ENCODE results near the gene RPTOR. TPM values are rescaled to one million over a fixed set of nuclear protein-coding genes. Genes with fewer than 3 reads are reported as not detected.
"Not testable (repeated sequence)": the region's sequence is repeated elsewhere in the genome, so short reads cannot be mapped to it uniquely, and the experiment has no call there.

RPTOR gene
- 26.3 and 27.9 TPM in 2 replicates for total RNA-seq (2014; rRNA removed; shearing (Covaris generic))

DNA sequence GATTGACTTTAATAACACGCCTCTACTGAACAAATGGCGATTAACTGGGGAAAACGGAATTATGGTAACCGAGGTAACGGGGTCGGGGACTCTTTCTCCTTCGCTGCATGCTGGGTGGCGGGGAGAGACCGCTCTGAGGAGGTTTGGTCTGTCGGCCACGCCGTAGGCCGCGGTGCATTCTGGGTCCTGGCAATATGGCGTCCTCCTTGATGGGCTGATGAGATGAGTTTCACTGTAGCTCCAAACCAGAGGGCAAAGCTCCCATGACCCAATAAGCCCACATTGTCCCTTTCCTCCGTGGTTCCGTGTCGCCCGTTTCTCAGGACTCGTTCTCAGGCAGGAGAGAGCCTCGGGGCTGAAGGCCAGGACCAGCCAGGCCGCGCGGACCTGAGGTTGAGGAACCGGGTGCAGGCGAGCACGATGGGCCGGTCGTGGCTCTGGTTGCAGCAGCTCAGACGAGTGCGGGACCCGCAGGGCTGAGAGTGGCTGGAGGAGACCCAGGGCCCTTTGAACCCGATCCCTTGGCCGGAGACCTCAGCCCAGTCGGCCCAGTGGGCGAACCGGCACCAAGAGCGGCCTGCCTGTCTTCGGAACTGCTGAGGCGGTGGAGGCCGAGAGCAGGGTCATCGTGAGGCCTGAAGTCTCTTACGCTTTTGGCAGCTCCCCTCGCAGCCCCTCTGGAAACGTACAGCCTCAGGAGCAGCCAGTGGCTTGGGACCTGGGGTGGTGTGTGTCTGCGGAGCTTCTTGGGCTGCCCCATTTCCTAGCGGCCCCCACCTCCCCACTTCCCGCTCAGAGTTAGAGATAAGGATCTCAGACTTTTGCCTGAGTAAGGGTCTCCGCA, at the start of gene RPTOR:
Gene RPTOR, plus strand, starts transcription at position 184 of the 844 bp plus-strand sequence. CDS start 792 bp downstream, outside the sequence.
- peak; percentile 85 for DNase-seq (ENCODE audit: low spot score)

DNA sequence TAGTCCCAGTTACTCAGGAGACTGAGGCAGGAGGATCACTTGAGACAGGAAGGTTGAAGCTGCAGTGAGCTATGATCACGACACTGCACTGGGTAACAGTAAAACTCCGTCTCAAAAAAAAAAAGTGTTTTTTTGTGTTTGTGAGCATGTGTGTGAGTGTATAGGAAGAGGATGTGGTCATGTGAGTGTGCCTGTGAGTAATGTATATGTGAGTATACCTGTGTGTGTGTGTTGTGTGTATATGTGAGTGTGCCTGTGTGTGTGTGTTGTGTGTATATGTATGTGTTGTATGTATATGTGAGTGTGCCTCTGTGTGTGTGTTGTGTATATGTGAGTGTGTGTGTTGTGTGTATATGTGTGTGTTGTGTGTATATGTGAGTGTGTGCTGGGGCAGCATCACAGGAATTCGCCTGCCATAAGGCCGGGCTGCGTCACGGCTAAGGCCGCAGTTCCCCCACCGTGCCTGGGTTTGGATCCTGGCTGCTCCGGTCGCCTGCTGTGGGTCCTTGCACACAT, 46.9 kb upstream of the RPTOR start:
- DNase-seq (ENCODE audit: low spot score), result no peak

DNA sequence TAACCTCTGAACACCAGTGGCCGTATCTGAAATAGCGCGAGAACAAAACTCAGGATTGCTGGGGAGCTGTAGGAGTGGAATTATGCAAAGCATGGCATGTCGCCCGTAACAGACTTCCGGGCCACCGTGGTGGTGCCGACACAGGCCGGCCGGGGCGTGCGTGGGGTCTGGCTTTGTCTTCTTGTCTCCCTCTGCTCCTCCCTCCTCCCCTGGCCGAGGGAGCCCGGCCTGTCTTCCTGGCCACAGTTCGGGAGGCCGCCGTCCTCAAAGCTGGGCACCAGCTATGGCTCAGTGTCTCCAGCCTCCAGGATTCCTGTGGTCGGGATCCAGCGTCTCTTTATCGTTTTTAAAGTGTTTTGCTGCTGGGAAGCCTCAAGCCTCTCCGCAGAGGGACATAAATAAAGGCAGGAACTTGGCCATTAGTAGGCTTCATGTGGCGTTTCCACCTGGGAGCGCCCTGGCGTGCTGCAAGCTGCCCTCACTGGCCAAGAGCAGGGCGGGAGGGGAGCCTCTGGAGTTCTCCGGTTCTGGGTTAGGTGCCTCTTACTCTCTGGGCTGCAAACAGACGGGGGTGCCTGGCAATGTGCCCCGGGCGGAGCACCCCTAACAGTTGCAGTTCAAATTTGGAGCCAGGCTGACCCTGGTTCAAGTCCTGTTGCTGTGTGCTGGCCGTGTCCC, 46.3 kb upstream of the RPTOR start:
- DNase-seq (ENCODE audit: low spot score), result no peak

DNA sequence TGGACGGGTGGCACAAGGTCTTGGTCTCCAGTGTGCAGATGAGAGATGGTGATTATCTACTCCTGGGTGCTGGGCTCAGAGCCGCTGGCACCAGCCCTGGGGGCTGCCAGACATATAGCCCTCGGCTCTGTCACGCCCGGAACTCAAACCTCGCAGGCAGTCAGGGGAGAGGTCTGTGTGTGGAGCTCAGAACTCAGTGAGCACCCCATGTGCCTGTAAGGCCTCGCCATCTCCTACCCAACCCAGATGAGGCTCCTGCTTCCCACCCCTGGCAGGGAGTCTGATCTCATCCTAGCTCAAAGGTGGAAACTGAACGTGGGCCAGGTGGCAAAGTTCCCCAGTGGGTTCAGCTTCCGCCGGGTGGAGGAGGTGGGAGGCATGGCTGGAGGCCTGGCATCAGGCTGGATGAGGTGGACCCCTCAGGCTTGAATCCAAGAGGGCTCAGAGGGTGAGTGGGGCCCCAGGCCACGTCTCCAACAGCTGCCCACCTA, 45.7 kb upstream of the RPTOR start:
- no peak for DNase-seq (ENCODE audit: low spot score)

GRCh38 chr17:80499560-80499959, 45.1 kb upstream of the RPTOR start:
- DNase-seq (ENCODE audit: low spot score), result no peak

DNA sequence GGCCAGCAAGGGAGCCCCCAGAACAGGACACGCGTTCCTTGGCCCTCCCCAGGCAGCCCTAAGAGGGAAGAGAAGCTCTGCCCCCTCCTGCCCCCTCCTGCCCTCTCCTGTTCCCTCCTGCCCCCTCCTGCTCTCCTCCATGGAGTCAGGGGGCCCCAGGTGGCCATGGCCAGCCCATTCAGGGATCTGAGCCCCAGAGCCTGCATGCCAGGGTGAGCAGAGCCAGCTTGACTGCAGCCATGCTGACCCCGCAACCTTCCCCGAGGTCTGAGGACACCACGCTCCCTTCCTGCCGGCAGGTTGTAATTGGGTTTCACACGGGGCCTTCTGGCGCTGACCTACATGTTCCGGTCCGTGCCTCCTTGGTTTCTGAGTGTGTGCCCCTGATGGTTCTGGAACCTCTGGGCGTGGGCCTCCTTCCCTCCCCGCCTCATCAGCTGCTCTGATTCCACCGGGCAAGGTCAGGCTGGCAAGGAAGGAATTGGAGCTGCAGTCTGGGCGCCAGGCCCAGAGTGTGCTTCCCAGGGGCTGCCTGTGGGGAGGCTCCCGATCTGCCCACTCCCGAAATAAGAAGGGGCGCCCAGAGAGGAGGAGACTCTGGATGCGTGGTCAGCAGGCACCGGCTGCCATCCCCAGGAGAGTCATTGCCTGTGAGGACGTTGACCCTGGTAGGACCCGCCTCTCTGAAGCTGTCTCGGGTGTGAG, 44.5 kb upstream of the RPTOR start:
- no peak for DNase-seq (ENCODE audit: low spot score)

GRCh38 chr17:80501741-80502577, 42.7 kb upstream of the RPTOR start:
- DNase-seq (ENCODE audit: low spot score), result no peak

GRCh38 chr17:80502578-80502877, 42.1 kb upstream of the RPTOR start:
- no peak for DNase-seq (ENCODE audit: low spot score)

GRCh38 chr17:80503031-80503430, 41.6 kb upstream of the RPTOR start:
- DNase-seq (ENCODE audit: low spot score), result no peak

- DNase-seq (ENCODE audit: low spot score), result no peak
Measured at GRCh38 chr17:80503921-80504320, 40.7 kb upstream of the RPTOR start.

DNA sequence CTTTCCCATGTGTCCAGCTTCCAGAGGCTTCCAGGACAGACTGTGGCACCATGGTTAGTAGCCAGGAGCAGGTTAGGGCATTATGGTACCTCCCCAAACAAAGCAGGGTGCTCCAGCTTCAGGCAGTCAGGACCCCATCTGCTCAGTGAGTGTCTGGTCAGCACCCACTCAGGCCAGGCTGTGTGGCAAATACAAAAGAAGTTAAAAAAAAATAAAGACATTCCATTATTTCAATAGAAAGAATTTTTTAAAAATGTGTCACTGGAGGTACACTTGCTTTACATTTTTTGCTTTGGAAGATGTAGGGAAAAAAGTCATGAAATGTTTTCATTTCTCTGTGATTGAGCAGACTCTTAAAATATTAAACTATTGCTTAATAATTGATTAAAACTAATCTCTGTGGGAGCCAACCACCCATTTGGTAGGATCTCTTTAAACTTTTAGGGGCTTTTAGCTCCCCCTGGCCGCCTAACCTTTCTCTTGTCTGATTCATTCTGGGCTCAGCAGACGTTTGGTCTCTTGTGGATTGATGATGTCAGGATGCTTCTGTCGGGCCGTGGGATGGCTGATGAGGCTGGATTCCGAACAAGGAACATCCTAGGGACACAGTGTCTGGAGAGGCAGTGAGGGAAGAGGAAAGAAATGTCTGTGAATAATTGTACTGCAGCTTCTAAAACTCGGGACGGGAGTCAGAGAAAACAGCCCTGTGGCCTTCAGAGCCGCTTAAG, 39.8 kb upstream of the RPTOR start:
- DNase-seq (ENCODE audit: low spot score), result no peak

DNA sequence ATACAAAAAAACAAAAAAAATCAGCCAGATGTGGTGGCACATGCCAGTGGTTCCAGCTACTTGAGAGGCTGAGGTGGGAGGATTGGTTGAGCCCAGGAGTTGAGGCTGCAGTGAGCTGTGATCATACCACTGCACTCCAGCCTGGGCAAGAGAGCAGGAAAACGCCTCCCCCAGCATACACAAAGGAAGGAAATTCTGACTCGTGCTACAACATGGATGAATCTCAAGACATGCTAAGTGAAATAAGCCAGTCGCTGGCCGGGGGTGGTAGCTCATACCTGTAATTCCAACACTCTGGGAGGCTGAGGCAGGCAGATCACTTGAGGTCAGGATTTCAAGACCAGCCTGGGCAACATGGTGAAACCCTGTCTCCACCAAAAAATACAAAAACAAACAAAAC, 37.5 kb upstream of the RPTOR start:
- not testable (repeated sequence) for DNase-seq (ENCODE audit: low spot score)

DNA sequence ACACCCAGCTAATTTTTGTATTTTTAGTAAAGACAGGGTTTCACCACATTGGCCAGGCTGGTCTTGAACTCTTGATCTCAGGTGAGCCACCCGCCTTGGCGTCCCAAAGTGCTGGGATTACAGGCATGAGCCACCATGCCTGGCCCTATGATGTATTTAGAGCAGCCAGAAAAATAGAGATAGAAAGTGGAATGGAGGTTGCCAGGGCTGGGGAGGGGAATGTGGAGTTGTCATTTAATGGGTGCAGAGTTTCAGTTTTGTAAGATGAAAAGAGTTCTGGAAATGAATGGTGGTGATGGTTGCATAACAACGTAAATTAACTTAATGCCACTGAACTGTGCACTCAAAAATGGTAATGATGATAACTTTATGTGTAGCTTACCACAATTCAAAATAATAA, 36.7 kb upstream of the RPTOR start:
- no peak for DNase-seq (ENCODE audit: low spot score)

DNA sequence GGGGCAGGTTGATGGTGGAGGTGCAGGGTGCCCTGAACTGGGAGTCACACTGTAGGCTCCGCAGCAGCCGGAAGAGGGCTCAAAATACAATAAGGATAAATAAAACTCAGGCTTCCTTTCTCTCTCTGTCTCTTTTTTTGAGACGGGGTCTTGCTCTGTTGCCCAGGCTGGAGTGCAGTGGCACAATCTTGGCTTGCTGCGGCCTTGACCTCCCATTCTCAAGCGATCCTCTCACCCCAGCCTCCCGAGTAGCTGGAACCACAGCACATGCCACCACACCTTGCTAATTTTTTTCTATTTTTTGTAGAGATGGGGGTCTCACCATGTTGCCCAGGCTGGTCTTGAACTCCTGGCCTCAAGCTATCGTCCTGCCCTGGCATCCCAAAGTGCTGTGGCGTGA, 35.3 kb upstream of the RPTOR start:
- no peak for DNase-seq (ENCODE audit: low spot score)

DNA sequence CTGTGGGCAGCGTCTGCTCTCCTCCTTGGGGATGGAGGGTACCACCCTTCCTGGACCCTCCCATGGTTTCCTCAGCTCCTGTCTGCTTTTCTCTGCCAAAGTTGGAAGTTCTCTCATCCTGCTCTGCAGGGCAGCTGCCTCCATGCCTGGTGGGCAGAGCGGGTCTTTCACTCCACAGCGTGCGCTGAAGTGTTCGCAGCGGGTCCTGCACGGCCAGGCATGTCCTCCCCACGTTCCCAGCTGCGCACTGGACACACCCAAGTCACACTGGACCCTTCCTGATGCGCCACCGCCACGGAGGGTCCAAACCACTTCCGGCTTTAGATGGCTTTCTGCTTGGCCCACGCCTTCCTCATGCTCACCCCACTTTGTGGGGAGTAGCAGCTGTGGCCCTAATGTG, 34.5 kb upstream of the RPTOR start:
- no peak for DNase-seq (ENCODE audit: low spot score)

DNA sequence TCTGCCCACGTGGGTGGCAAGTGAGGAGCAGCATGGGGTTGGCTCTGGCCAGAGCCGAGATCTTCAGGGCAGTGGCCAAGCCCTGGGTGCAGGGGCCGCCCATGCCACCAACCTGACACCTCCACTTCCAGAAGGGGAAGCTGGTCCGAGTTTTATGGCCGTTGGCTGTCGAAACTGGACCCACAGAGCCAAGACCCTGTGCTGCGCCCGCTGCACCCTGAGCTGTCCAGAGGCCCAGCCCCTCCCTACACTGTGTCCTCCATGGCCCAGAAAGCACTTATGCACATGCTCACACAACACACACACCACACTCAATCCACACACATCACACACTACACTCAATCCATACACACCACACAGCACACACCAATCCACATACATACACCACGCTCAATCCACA, 33.9 kb upstream of the RPTOR start:
- no peak for DNase-seq (ENCODE audit: low spot score)

- DNase-seq (ENCODE audit: low spot score), result no peak
Measured at GRCh38 chr17:80511222-80512180, 33.1 kb upstream of the RPTOR start.

DNA sequence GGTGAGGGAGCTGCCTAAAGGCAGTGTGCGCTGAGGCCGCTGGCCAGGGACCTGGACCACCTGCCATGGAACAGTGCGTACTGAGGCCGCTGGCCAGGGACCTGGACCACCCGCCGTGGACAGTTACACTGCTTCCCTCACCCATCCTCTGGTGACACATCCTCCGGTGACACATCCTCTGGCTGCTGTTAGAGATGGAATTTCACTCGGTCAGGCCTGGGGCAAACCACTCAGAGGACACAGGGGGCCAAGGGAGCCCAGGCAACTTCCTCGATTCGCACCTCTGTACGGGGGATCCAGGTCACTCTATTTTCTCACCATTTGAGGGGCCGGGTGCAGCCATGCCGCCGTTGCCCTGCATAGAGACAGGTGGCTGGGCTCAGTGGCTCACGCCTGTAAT, 32.4 kb upstream of the RPTOR start:
- no peak for DNase-seq (ENCODE audit: low spot score)

- DNase-seq (ENCODE audit: low spot score), result no peak
Measured at GRCh38 chr17:80513201-80513600, 31.4 kb upstream of the RPTOR start.
